H1 (cell line): ENCODE data around the gene BORCS8. TPM values are rescaled to one million over a fixed set of nuclear protein-coding genes. Genes with fewer than 3 reads are reported as not detected.
A peak's percentile ranks its signal among the peaks of the same experiment; 100 is the strongest.

ENCODE experiments used
- CTCF ChIA-PET: fragments of 300-600 bp; sonication (Branson Sonifier 250); formaldehyde crosslinking; loops from one replicate; lab custom pipeline; 2021; ENCODE audit not compliant: partially characterized antibody; lab: Charles Lee
- POLR2A ChIA-PET: fragments of 300-600 bp; sonication (Branson Sonifier 250); formaldehyde crosslinking; loops from one replicate; lab custom pipeline; 2021; ENCODE audit warnings: inconsistent platforms; ENCODE audit not compliant: partially characterized antibody; lab: Charles Lee
- DNase-seq, 2 experiments: peaks; one replicate each; pipeline versions ENCODE4 v3.0.0 to v3.0.0-alpha.2; 2010 to 2022; ENCODE audit warnings: low spot score in 2 of 2, low read depth in 1 of 2, mixed read lengths in 1 of 2
- FAIRE-seq: peaks from 2 replicates; lab custom pipeline; 2011; peaks lifted over from hg19 to GRCh38; lab: Jason Lieb, UNC
- H2AFZ ChIP-seq: 2 replicates; pipeline ENCODE4 v1.8.1; 2012; ENCODE audit warnings: low read length, inconsistent platforms
- H2AK5ac ChIP-seq: 2 replicates; pipeline ENCODE4 v1.6.1; 2013; ENCODE audit warnings: low read depth, low read length
- H2BK120ac ChIP-seq: replicated peaks from 2 replicates; pipeline ENCODE3; 2013; ENCODE audit warnings: low read depth, low read length, inconsistent platforms
- H2BK12ac ChIP-seq: 2 replicates; pipeline ENCODE4 v1.6.1; 2013; ENCODE audit warnings: low read depth, low read length
- H2BK15ac ChIP-seq: 2 replicates; pipeline ENCODE4 v1.6.1; 2013; ENCODE audit warnings: low read length
- H2BK20ac ChIP-seq: 2 replicates; pipeline ENCODE4 v1.6.1; 2013; ENCODE audit warnings: low read length
- H2BK5ac ChIP-seq: 2 replicates; pipeline ENCODE4 v1.6.1; 2013; ENCODE audit warnings: low read depth, low read length
- H3K14ac ChIP-seq: 2 replicates; pipeline ENCODE4 v1.6.1; 2013; ENCODE audit warnings: inconsistent platforms; ENCODE audit not compliant: insufficient read length
- H3K18ac ChIP-seq: 2 replicates; pipeline ENCODE4 v1.6.1; 2013; ENCODE audit warnings: low read length; ENCODE audit errors: extremely low read depth
- H3K23ac ChIP-seq: 2 replicates; pipeline ENCODE4 v1.6.1; 2013; ENCODE audit warnings: inconsistent platforms; ENCODE audit not compliant: insufficient read length
- H3K23me2 ChIP-seq: 2 replicates; pipeline ENCODE4 v1.6.1; 2013; ENCODE audit warnings: low read depth, low read length
- H3K27ac ChIP-seq: 2 replicates; pipeline ENCODE4 v1.6.1; 2011; ENCODE audit warnings: low read depth, low read length, inconsistent platforms
- H3K27me3 ChIP-seq, 4 experiments: replicated peaks in 1 of 4; 1 replicate in 1 of 4; 2 replicates in 3 of 4; pipeline versions ENCODE4 v1.6.1 to v1.8.1; 2011 to 2013; ENCODE audit warnings: low read length in 3 of 4, mild to moderate bottlenecking in 3 of 4, inconsistent platforms in 2 of 4, mixed read lengths in 2 of 4, moderate library complexity in 1 of 4; ENCODE audit not compliant: control insufficient read depth in 3 of 4, insufficient read depth in 3 of 4; ENCODE audit errors: extremely low read depth in 1 of 4
- H3K36me3 ChIP-seq, 4 experiments: 2 replicates each; pipeline versions ENCODE4 v1.6.1 to v1.8.1; 2011 to 2013; ENCODE audit warnings: mild to moderate bottlenecking in 4 of 4, low read length in 3 of 4, moderate library complexity in 2 of 4, control low read depth in 1 of 4, inconsistent platforms in 1 of 4; ENCODE audit not compliant: insufficient read depth in 4 of 4, control insufficient read depth in 2 of 4
- H3K4ac ChIP-seq: replicated peaks from 2 replicates; pipeline ENCODE3; 2013; ENCODE audit warnings: low read length, low read depth, mixed read lengths, inconsistent platforms; ENCODE audit not compliant: insufficient read length
- H3K4me1 ChIP-seq, 4 experiments: replicated peaks in 1 of 4; 1 replicate in 1 of 4; 2 replicates in 3 of 4; pipeline versions ENCODE4 v1.6.1 to v1.8.1; 2011 to 2013; ENCODE audit warnings: low read length in 3 of 4, inconsistent platforms in 2 of 4, mixed read lengths in 1 of 4; ENCODE audit not compliant: insufficient read depth in 4 of 4, control insufficient read depth in 3 of 4
- H3K4me2 ChIP-seq, 2 experiments: 2 replicates each; pipeline versions ENCODE4 v1.6.1 to v1.8.1; 2011 to 2013; ENCODE audit warnings: low read depth in 2 of 2, low read length in 2 of 2, control low read depth in 1 of 2, inconsistent platforms in 1 of 2, mild to moderate bottlenecking in 1 of 2; ENCODE audit not compliant: insufficient read depth in 1 of 2
- H3K4me3 ChIP-seq, 4 experiments: fragments of 200-600, 300-600 bp in 1 of 4; sonication (generic), shearing (Covaris generic), sonication (Bioruptor Twin) in 1 of 4; 2 replicates each; pipeline versions ENCODE4 v1.5.1 to v1.8.1; 2011 to 2016; ENCODE audit warnings: low read length in 4 of 4, low read depth in 3 of 4, control low read depth in 2 of 4, inconsistent platforms in 2 of 4, mild to moderate bottlenecking in 2 of 4, mixed read lengths in 1 of 4, moderate library complexity in 1 of 4; ENCODE audit not compliant: insufficient read depth in 2 of 4; ENCODE audit errors: extremely low read depth in 1 of 4
- H3K56ac ChIP-seq: replicated peaks from 2 replicates; pipeline ENCODE3; 2013; ENCODE audit warnings: low read depth, mild to moderate bottlenecking, mixed read lengths, low read length, inconsistent platforms; ENCODE audit not compliant: insufficient read length
- H3K79me1 ChIP-seq: 2 replicates; pipeline ENCODE4 v1.6.1; 2013; ENCODE audit warnings: low read depth, low read length, control low read depth
- H3K79me2 ChIP-seq, 2 experiments: 2 replicates each; pipeline versions ENCODE4 v1.6.1 to v1.8.1; 2012 to 2013; ENCODE audit warnings: low read length in 2 of 2, mild to moderate bottlenecking in 2 of 2, inconsistent platforms in 1 of 2; ENCODE audit not compliant: insufficient read depth in 2 of 2, control insufficient read depth in 1 of 2
- H3K9ac ChIP-seq, 4 experiments: replicated peaks in 1 of 4; 1 replicate in 1 of 4; 2 replicates in 3 of 4; pipeline versions ENCODE4 v1.6.1 to v1.8.1; 2011 to 2013; ENCODE audit warnings: low read depth in 3 of 4, low read length in 3 of 4, control low read depth in 2 of 4, mild to moderate bottlenecking in 2 of 4, moderate library complexity in 2 of 4, inconsistent platforms in 1 of 4; ENCODE audit errors: extremely low read depth in 1 of 4
- H3K9me3 ChIP-seq, 2 experiments: 2 replicates each; pipeline versions ENCODE4 v1.6.1 to v1.8.1; 2012 to 2013; ENCODE audit warnings: mild to moderate bottlenecking in 2 of 2, moderate library complexity in 2 of 2, control low read depth in 1 of 2, inconsistent platforms in 1 of 2, low read depth in 1 of 2, low read length in 1 of 2, mixed read lengths in 1 of 2; ENCODE audit not compliant: insufficient read depth in 2 of 2
- H4K20me1 ChIP-seq, 2 experiments: replicated peaks in 1 of 2; 2 replicates each; pipeline versions ENCODE3 to v1.8.1; 2011 to 2013; ENCODE audit warnings: inconsistent platforms in 2 of 2, low read length in 2 of 2, mild to moderate bottlenecking in 1 of 2; ENCODE audit not compliant: insufficient read depth in 2 of 2, control insufficient read depth in 1 of 2
- H4K5ac ChIP-seq: 2 replicates; pipeline ENCODE4 v1.6.1; 2013; ENCODE audit warnings: low read length, low read depth, mixed read lengths, inconsistent platforms; ENCODE audit not compliant: insufficient read length
- H4K8ac ChIP-seq: 2 replicates; pipeline ENCODE4 v1.8.0; 2013; ENCODE audit warnings: mild to moderate bottlenecking, moderate library complexity, low read length, inconsistent platforms; ENCODE audit not compliant: insufficient read depth; ENCODE audit errors: extremely low read depth
- H4K91ac ChIP-seq: replicated peaks from 2 replicates; pipeline ENCODE3; 2013; ENCODE audit warnings: low read length, mixed read lengths, inconsistent platforms; ENCODE audit not compliant: insufficient read length
- CTBP2 ChIP-seq: IDR thresholded peaks from 2 replicates; pipeline ENCODE4 v1.7.0; 2011; ENCODE audit warnings: borderline replicate concordance, mild to moderate bottlenecking, moderate library complexity, mixed read lengths, low read length; ENCODE audit not compliant: insufficient read depth, insufficient read length
- KDM1A ChIP-seq: fragments of 200-600, 300-600 bp; sonication (generic); IDR thresholded peaks from 2 replicates; pipeline ENCODE4 v1.7.1; 2016; ENCODE audit warnings: mild to moderate bottlenecking, low read length, borderline replicate concordance
- MAX ChIP-seq: IDR thresholded peaks from 2 replicates; pipeline ENCODE4 v1.6.1; 2012; ENCODE audit warnings: inconsistent platforms
- SAP30 ChIP-seq: fragments of 300-600 bp; sonication (generic); IDR thresholded peaks from 2 replicates; pipeline ENCODE4 v1.7.1; 2012; ENCODE audit warnings: low read length, moderate library complexity, mild to moderate bottlenecking, inconsistent platforms; ENCODE audit not compliant: insufficient read depth, insufficient replicate concordance
- WGBS, 2 experiments: shearing (Covaris generic) in 1 of 2; methylation state at CpG; one replicate each; pipeline versions ENCODE4 v1.1.6 to v1.1.7; 2013 to 2015; ENCODE audit warnings: low lambda C conversion rate in 2 of 2, mixed read lengths in 2 of 2, inconsistent platforms in 1 of 2, low coverage in 1 of 2, missing lambda C conversion rate in 1 of 2; ENCODE audit not compliant: insufficient replicate concordance in 2 of 2, insufficient coverage in 1 of 2, insufficient read length in 1 of 2; ENCODE audit errors: extremely low coverage in 1 of 2, missing lambda C conversion rate in 1 of 2; 5-methylcytosine and 5-hydroxymethylcytosine counted together
- polyA plus RNA-seq, 7 experiments: library from polyadenylated mRNA; depleted of rRNA in 3 of 7; stranded (reverse) in 5 of 7; unstranded in 2 of 7; fragments of >200 nt in 5 of 7; fragments of 200-250 nt in 2 of 7; gene quantifications; 1 replicate in 5 of 7; 2 replicates in 1 of 7; 4 replicates in 1 of 7; pipeline versions ENCODE4 v1.2.1 to v1.2.3, GENCODE V29; 2011 to 2013; ENCODE audit warnings: missing spikeins in 2 of 7, mixed read lengths in 2 of 7
- total RNA-seq: library from RNA; stranded (reverse); fragmentation: NEBNext Ultra II Directional; extraction: Animal tissue kit (Norgen Biotek cat#: 25700); gene quantifications from 2 replicates; pipeline ENCODE4 v1.2.1, GENCODE V29; 2021
- TF ChIP-seq, protein P1 (sequence below): IDR thresholded peaks from 2 replicates; pipeline ENCODE4 v1.6.1; 2011; ENCODE audit warnings: low read length, improper control_type of control experiment
- TF ChIP-seq, protein P2 (sequence below): IDR thresholded peaks from 2 replicates; pipeline ENCODE4 v1.6.1; 2012; ENCODE audit warnings: inconsistent platforms

BORCS8 gene
- total and polyA plus RNA-seq, 2 of the 8 experiments (the other 6 are each of a cell fraction or from before 2014, with no cell fraction given) = 15.0 to 15.9 TPM

GRCh38 chr19:19176950-19177349, 15.0 kb downstream of the BORCS8 start:
- Histone ChIP-seq H3K27me3 (no peaks in the 10 kb centered on the region), H2BK20ac (no peak overlapping the region), H2BK12ac (no peak overlapping the region), H3K4me3 (no peak overlapping the region), H4K8ac (no peak overlapping the region), H4K5ac (no peak overlapping the region), H3K9me3 (no peaks in the 10 kb centered on the region), H4K91ac (no peak overlapping the region), H2AFZ (no peak overlapping the region), H3K4me2 (no peak overlapping the region), H3K79me1 (no peaks in the 10 kb centered on the region), H3K36me3 (peaks cover 0 to 4% (median under 1%) of the 10 kb centered on the region in 4 experiments; a peak in 5 of 8 replicates), H2BK120ac (no peak overlapping the region), H3K79me2 (no peaks in the 10 kb centered on the region), H3K9ac (no peak overlapping the region), H3K18ac (no peak overlapping the region), H3K4ac (no peak overlapping the region), H3K23me2 (no peaks in the 10 kb centered on the region), H4K20me1 (peaks cover 0 to 6% of the 10 kb centered on the region in 2 experiments), H3K23ac (no peak overlapping the region), H3K4me1 (peaks cover 0 to 8% (median 2%) of the 10 kb centered on the region in 4 experiments; a peak in 4 of 7 replicates), H2AK5ac (no peak overlapping the region), H3K56ac (no peak overlapping the region), H3K14ac (no peak overlapping the region), H2BK15ac (no peak overlapping the region), H3K27ac (no peak overlapping the region), H2BK5ac (no peak overlapping the region)
- DNase-seq (no peak), FAIRE-seq (no peak)
- ChIA-PET CTCF (interaction anchor here (0.6 to 7.1 kb wide), 9 partner anchors 10 to 240 kb away, joined by 3 to 109 read pairs (median 4); no protein-coding TSS in a partner anchor), POLR2A (interaction anchor here (0.7 to 11.8 kb wide), 11 partner anchors 10 to 114 kb away, joined by 3 to 133 read pairs (median 3); partner anchors contain the start of genes BORCS8, RFXANK and SLC25A42)
- TF ChIP-seq MAX = peak; percentile 50
- TF ChIP-seq SAP30 = no peak
- TF ChIP-seq, protein P1, sequence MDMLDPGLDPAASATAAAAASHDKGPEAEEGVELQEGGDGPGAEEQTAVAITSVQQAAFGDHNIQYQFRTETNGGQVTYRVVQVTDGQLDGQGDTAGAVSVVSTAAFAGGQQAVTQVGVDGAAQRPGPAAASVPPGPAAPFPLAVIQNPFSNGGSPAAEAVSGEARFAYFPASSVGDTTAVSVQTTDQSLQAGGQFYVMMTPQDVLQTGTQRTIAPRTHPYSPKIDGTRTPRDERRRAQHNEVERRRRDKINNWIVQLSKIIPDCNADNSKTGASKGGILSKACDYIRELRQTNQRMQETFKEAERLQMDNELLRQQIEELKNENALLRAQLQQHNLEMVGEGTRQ = 0 out of 2 replicates have a peak, but pooled peaks have one; percentile 42
- TF ChIP-seq, protein P2, sequence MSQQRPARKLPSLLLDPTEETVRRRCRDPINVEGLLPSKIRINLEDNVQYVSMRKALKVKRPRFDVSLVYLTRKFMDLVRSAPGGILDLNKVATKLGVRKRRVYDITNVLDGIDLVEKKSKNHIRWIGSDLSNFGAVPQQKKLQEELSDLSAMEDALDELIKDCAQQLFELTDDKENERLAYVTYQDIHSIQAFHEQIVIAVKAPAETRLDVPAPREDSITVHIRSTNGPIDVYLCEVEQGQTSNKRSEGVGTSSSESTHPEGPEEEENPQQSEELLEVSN = peak; percentile 28; the same call in 1 of the 2 replicates
- TF ChIP-seq CTBP2 = no peak
- no peak for TF ChIP-seq KDM1A
- WGBS, 2 experiments = 80% methylated on average over 8 of the region's 8 CpGs; no CpG with 5 or more reads in 1 of the 2 experiments
